ENCODE results near the gene KIF3A. TPM values are rescaled to one million over a fixed set of nuclear protein-coding genes. Genes with fewer than 3 reads are reported as not detected.

KIF3A gene
- polyA plus RNA-seq, 1 donor, result 9.1 TPM

GRCh38 chr5:132771503-132771998 is 34.2 kb upstream of the KIF3A start:
- H3K4me1 ChIP-seq (ENCODE audit: control insufficient read depth, insufficient read depth, low read length), result peaks cover 9% of the 10 kb centered on the region
- no peak for DNase-seq

GRCh38 chr5:132770476-132771159 is 33.3 kb upstream of the KIF3A start:
- no peak for DNase-seq
- H3K4me1 ChIP-seq (ENCODE audit: control insufficient read depth, insufficient read depth, low read length), result peaks cover 9% of the 10 kb centered on the region

More at GRCh38 chr5:132771503-132771998, 34.2 kb upstream of the KIF3A start:
- no CpG with 5 or more reads among the region's 8 CpGs for WGBS (ENCODE audit: insufficient coverage, low lambda C conversion rate)
- Histone ChIP-seq H3K27me3 (ENCODE audit: control insufficient read depth, insufficient read depth, low read length) (no peaks in the 10 kb centered on the region), H3K9me3 (ENCODE audit: control insufficient read depth, low read depth, low read length) (no peaks in the 10 kb centered on the region), H3K4me3 (ENCODE audit: low read length) (no peak overlapping the region), H3K27ac (ENCODE audit: low read length) (no peak overlapping the region), H3K36me3 (ENCODE audit: control insufficient read depth, insufficient read depth, low read length) (no peaks in the 10 kb centered on the region)

DNA sequence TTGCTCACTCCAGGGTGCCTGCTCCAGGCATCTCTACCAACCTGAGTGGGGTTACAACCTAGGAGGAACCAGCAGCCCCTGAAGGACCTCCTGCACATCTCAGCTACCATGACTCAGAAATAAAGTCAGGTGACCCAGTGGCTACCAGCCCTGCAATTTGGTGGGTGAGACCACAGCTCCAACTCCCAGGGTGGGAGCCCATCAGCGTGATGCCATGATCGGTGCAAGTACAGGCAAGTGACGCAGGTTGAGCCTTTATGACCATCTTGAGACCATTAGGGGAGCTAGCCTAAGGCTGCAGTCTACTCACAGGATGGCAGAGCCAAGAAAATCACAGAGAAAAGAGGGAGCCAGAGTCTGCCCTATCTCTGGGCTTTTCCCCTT is 31.1 kb upstream of the KIF3A start:
- no peak for DNase-seq
- no CpG with 5 or more reads among the region's 3 CpGs for WGBS (ENCODE audit: insufficient coverage, low lambda C conversion rate)
- no peaks in the 10 kb centered on the region for H3K4me1 ChIP-seq (ENCODE audit: control insufficient read depth, insufficient read depth, low read length)
- H3K4me3 ChIP-seq (ENCODE audit: low read length), result no peak overlapping the region
- H3K27ac ChIP-seq (ENCODE audit: low read length), result no peak overlapping the region
- H3K27me3 ChIP-seq (ENCODE audit: control insufficient read depth, insufficient read depth, low read length), result no peaks in the 10 kb centered on the region
- H3K9me3 ChIP-seq (ENCODE audit: control insufficient read depth, low read depth, low read length), result no peaks in the 10 kb centered on the region
- H3K36me3 ChIP-seq (ENCODE audit: control insufficient read depth, insufficient read depth, low read length), result peaks cover 21% of the 10 kb centered on the region

More at GRCh38 chr5:132770476-132771159, 33.3 kb upstream of the KIF3A start:
- no CpG with 5 or more reads among the region's 8 CpGs for WGBS (ENCODE audit: insufficient coverage, low lambda C conversion rate)
- Histone ChIP-seq H3K4me3 (ENCODE audit: low read length) (no peak overlapping the region), H3K9me3 (ENCODE audit: control insufficient read depth, low read depth, low read length) (no peaks in the 10 kb centered on the region), H3K27ac (ENCODE audit: low read length) (no peak overlapping the region), H3K36me3 (ENCODE audit: control insufficient read depth, insufficient read depth, low read length) (no peaks in the 10 kb centered on the region), H3K27me3 (ENCODE audit: control insufficient read depth, insufficient read depth, low read length) (no peaks in the 10 kb centered on the region)

- H3K27ac ChIP-seq (ENCODE audit: low read length), result no peak overlapping the region
- peaks cover 35% of the 10 kb centered on the region for H3K36me3 ChIP-seq (ENCODE audit: control insufficient read depth, insufficient read depth, low read length)
Measured at GRCh38 chr5:132767150-132767549, 29.8 kb upstream of the KIF3A start.

DNA sequence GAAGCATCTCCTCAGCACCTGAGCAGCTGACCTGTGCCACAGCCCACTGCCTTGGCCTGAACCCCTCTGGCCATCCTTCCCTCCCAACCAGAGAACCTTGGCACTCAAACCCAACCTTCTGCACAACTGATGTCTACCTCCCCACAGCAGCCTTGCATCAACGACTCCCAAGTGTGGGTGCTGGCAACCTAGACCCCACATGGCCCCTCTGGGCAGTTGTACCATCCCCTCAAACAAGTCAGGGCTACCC is 29.4 kb upstream of the KIF3A start:
- H3K4me1 ChIP-seq (ENCODE audit: control insufficient read depth, insufficient read depth, low read length), result no peaks in the 10 kb centered on the region
- no peak overlapping the region for H3K4me3 ChIP-seq (ENCODE audit: low read length)
- H3K9me3 ChIP-seq (ENCODE audit: control insufficient read depth, low read depth, low read length), result no peaks in the 10 kb centered on the region
- no peaks in the 10 kb centered on the region for H3K27me3 ChIP-seq (ENCODE audit: control insufficient read depth, insufficient read depth, low read length)
- no CpG with 5 or more reads among the region's 1 CpG for WGBS (ENCODE audit: insufficient coverage, low lambda C conversion rate)
- H3K36me3 ChIP-seq (ENCODE audit: control insufficient read depth, insufficient read depth, low read length), result peaks cover 39% of the 10 kb centered on the region
- DNase-seq, result no peak
- H3K27ac ChIP-seq (ENCODE audit: low read length), result no peak overlapping the region

More at GRCh38 chr5:132767150-132767549, 29.8 kb upstream of the KIF3A start:
- Histone ChIP-seq H3K4me1 (ENCODE audit: control insufficient read depth, insufficient read depth, low read length) (no peaks in the 10 kb centered on the region), H3K27me3 (ENCODE audit: control insufficient read depth, insufficient read depth, low read length) (no peaks in the 10 kb centered on the region), H3K9me3 (ENCODE audit: control insufficient read depth, low read depth, low read length) (no peaks in the 10 kb centered on the region), H3K4me3 (ENCODE audit: low read length) (no peak overlapping the region)
- DNase-seq, result no peak
- WGBS (ENCODE audit: insufficient coverage, low lambda C conversion rate), result 100% methylated on average over 1 of the region's 2 CpGs

- Histone ChIP-seq H3K36me3 (ENCODE audit: control insufficient read depth, insufficient read depth, low read length) (peaks cover 44% of the 10 kb centered on the region), H3K4me1 (ENCODE audit: control insufficient read depth, insufficient read depth, low read length) (no peaks in the 10 kb centered on the region), H3K9me3 (ENCODE audit: control insufficient read depth, low read depth, low read length) (no peaks in the 10 kb centered on the region), H3K27me3 (ENCODE audit: control insufficient read depth, insufficient read depth, low read length) (no peaks in the 10 kb centered on the region), H3K27ac (ENCODE audit: low read length) (no peak overlapping the region), H3K4me3 (ENCODE audit: low read length) (no peak overlapping the region)
- no CpG with 5 or more reads among the region's 14 CpGs for WGBS (ENCODE audit: insufficient coverage, low lambda C conversion rate)
- DNase-seq, result no peak
Measured at GRCh38 chr5:132766020-132766805, 28.9 kb upstream of the KIF3A start.

DNA sequence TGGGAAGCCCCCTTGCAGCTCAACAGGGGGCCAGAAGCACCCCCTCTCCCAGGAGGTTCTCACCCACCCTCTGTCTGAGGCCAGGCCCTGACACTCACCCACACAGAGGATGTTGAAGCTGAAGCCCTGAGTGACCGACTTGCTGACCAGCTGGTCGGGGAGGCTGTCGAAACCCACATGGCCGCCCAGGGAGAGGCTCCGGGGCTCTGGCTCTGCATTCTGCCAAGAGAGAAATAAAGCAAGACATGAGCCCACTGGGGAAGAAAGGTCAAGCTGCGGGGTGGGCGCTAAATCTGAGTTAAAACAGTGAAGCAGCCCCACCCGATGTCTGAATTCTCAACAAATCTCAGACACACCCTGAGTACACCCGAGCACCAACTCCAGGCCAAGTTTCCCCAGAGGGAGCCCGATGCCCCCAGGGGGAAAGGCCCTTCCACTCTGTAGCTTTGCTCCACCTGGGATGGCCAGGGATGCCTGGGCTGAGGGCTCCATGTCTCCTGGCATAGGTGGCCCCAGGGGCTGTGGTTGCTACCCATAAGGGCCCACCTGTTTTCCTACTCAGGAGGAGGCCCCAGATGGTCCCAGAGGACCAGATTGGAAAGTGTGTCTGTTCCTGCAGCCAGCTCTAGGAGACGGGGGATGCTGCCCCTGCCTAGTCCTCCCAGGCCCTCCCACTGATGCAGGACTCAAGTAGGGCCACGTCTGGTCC is 28.1 kb upstream of the KIF3A start:
- Histone ChIP-seq H3K4me1 (ENCODE audit: control insufficient read depth, insufficient read depth, low read length) (no peaks in the 10 kb centered on the region), H3K4me3 (ENCODE audit: low read length) (no peak overlapping the region), H3K27ac (ENCODE audit: low read length) (no peak overlapping the region), H3K9me3 (ENCODE audit: control insufficient read depth, low read depth, low read length) (no peaks in the 10 kb centered on the region), H3K27me3 (ENCODE audit: control insufficient read depth, insufficient read depth, low read length) (no peaks in the 10 kb centered on the region), H3K36me3 (ENCODE audit: control insufficient read depth, insufficient read depth, low read length) (peaks cover 51% of the 10 kb centered on the region)
- WGBS (ENCODE audit: insufficient coverage, low lambda C conversion rate), result no CpG with 5 or more reads among the region's 12 CpGs
- DNase-seq, result no peak

DNA sequence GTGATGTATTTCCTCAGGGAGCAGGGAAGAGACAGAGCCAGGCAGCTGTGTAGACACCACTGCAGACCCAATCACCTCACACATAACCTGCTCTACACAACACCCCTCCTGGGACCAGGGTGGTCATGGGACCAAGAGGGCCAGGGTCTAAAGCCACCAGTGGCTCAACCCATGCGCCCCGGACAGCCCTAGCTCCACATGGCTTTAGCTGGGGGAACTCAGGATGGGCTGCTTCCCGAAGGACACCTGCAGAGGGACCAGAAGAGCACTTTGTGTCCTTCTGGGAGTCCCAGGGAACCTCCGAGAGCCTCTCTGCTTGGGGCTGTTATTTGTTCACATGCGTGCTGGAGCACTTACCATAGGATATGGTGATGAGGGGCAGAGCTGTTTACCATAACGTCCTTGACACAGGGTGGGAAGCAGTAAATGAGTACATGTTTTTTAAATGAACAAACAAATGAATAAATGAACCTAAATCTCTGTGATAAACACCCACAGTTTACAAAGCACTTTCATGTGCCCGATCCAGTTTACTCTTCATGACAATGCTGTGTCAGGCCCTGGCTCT is 27.4 kb upstream of the KIF3A start:
- WGBS (ENCODE audit: insufficient coverage, low lambda C conversion rate), result no CpG with 5 or more reads among the region's 7 CpGs
- DNase-seq, result no peak
- H3K9me3 ChIP-seq (ENCODE audit: control insufficient read depth, low read depth, low read length), result no peaks in the 10 kb centered on the region
- H3K4me3 ChIP-seq (ENCODE audit: low read length), result no peak overlapping the region
- H3K36me3 ChIP-seq (ENCODE audit: control insufficient read depth, insufficient read depth, low read length), result peaks cover 58% of the 10 kb centered on the region
- no peaks in the 10 kb centered on the region for H3K27me3 ChIP-seq (ENCODE audit: control insufficient read depth, insufficient read depth, low read length)
- H3K4me1 ChIP-seq (ENCODE audit: control insufficient read depth, insufficient read depth, low read length), result no peaks in the 10 kb centered on the region
- no peak overlapping the region for H3K27ac ChIP-seq (ENCODE audit: low read length)

- Histone ChIP-seq H3K4me3 (ENCODE audit: low read length) (no peak overlapping the region), H3K27ac (ENCODE audit: low read length) (no peak overlapping the region), H3K36me3 (ENCODE audit: control insufficient read depth, insufficient read depth, low read length) (peaks cover 65% of the 10 kb centered on the region), H3K9me3 (ENCODE audit: control insufficient read depth, low read depth, low read length) (no peaks in the 10 kb centered on the region), H3K27me3 (ENCODE audit: control insufficient read depth, insufficient read depth, low read length) (no peaks in the 10 kb centered on the region), H3K4me1 (ENCODE audit: control insufficient read depth, insufficient read depth, low read length) (peaks cover under 1% of the 10 kb centered on the region)
- WGBS (ENCODE audit: insufficient coverage, low lambda C conversion rate), result no CpG with 5 or more reads among the region's 10 CpGs
- DNase-seq, result no peak
Measured at GRCh38 chr5:132764051-132764450, 26.7 kb upstream of the KIF3A start.

Data from large intestine (tissue), 3 donors.